Colonic mucosa (tissue), 4 donors: ENCODE data around the gene USP12. TPM values are rescaled to one million over a fixed set of nuclear protein-coding genes. Genes with fewer than 3 reads are reported as not detected.

Source experiments
- DNase-seq: peaks from one replicate; pipeline ENCODE4 v3.0.0-alpha.2; 2020
- H3K27ac ChIP-seq: fragments of 200-600 bp; one replicate; pipeline ENCODE4 v1.8.0; 2021
- H3K27me3 ChIP-seq: fragments of 200-600 bp; one replicate; pipeline ENCODE4 v1.8.0; 2021
- H3K36me3 ChIP-seq: fragments of 200-600 bp; one replicate; pipeline ENCODE4 v1.8.0; 2021
- H3K4me1 ChIP-seq: fragments of 200-600 bp; one replicate; pipeline ENCODE4 v1.8.0; 2021; ENCODE audit warnings: mild to moderate bottlenecking
- H3K4me3 ChIP-seq: fragments of 200-600 bp; one replicate; pipeline ENCODE4 v1.8.0; 2021
- H3K9ac ChIP-seq, 2 donors: one replicate each; pipeline ENCODE4 v1.7.0; 2013; ENCODE audit warnings: control low read depth in 2 of 2, low read depth in 2 of 2, low read length in 2 of 2
- H3K9me3 ChIP-seq: fragments of 200-600 bp; one replicate; pipeline ENCODE4 v1.8.0; 2021
- intact Hi-C: fragments of 100-400 bp; cut with DNase I; formaldehyde crosslinking; loops from one replicate; pipeline ENCODE4 v1.14.1; 2022
- total RNA-seq, 2 donors: library from RNA; stranded (reverse); fragmentation: NEBNext Ultra II Directional in 1 of 2; extraction: Animal tissue kit (Norgen Biotek cat#: 25700) in 1 of 2; gene quantifications; one replicate each; pipeline ENCODE4 v1.2.1, GENCODE V29; 2021
- TF ChIP-seq, protein P1 (sequence below): fragments of 200-600 bp; IDR thresholded peaks from one replicate; pipeline ENCODE4 v1.8.0; 2022; ENCODE audit warnings: antibody characterized with exemption, mild to moderate bottlenecking
- donor health status: healthy.
- donor health status: DM: no; HTN: no; CAD: no.
- donor health status: DM: no; HTN: no; CAD: no.

USP12 gene
- total RNA-seq, 2 donors from 2014 or later: 28.0 to 48.0 TPM

DNA sequence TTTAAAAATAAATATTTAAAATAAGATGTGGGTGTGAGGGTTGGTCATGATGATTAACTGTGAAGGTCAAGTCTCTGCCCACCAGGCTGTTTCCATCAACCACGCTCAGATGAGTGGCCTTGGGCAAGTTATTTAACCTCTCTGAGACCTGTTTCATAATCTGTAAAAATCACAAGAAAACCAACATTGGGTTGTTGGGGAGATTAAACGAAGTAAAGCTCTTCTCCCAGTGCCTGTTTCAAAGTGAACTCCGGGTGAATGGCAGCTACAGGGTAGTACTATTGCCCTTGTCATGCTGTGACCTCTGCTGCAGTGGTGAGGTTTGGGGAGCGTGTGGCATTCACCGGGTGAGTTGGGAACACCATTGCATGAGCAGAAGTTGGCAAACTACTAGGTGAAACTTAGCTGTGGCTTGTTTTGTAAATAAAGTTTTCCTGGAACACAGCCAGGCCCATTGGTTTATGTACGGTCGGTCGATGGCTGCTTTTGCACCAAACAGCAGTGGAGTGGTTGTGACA lies 153.2 kb downstream of the USP12 start:
- Histone ChIP-seq H3K9me3 (no peaks in the 10 kb centered on the region), H3K27ac (no peak overlapping the region), H3K4me1 (peaks cover 5% of the 10 kb centered on the region), H3K9ac (no peak overlapping the region), H3K27me3 (no peaks in the 10 kb centered on the region), H3K4me3 (no peak overlapping the region), H3K36me3 (no peaks in the 10 kb centered on the region)
- intact Hi-C loops: no loop called here
- DNase-seq: no peak
- TF ChIP-seq, protein P1, sequence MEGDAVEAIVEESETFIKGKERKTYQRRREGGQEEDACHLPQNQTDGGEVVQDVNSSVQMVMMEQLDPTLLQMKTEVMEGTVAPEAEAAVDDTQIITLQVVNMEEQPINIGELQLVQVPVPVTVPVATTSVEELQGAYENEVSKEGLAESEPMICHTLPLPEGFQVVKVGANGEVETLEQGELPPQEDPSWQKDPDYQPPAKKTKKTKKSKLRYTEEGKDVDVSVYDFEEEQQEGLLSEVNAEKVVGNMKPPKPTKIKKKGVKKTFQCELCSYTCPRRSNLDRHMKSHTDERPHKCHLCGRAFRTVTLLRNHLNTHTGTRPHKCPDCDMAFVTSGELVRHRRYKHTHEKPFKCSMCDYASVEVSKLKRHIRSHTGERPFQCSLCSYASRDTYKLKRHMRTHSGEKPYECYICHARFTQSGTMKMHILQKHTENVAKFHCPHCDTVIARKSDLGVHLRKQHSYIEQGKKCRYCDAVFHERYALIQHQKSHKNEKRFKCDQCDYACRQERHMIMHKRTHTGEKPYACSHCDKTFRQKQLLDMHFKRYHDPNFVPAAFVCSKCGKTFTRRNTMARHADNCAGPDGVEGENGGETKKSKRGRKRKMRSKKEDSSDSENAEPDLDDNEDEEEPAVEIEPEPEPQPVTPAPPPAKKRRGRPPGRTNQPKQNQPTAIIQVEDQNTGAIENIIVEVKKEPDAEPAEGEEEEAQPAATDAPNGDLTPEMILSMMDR: no peak

DNA sequence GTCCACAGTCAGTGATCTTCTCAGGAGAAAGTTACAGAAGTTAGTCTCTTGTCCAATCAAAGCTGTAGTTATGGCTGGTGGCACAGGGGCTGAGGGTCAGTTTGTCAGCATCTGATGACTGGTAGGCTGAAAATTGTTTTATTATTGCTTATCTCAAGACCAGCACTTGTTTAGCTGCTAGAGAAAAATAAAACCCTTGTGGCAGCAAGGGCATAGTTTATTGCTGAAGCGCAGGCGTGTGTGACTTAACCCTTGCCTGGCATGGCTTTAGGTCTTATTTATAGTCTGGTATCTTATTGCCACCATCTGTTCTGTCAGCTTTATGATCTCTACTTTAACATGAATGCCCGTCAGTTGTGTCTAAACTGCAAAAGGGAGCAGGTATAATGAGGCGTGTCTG lies 154.7 kb downstream of the USP12 start:
- Histone ChIP-seq H3K4me3 (no peak overlapping the region), H3K27me3 (no peaks in the 10 kb centered on the region), H3K36me3 (no peaks in the 10 kb centered on the region), H3K27ac (no peak overlapping the region), H3K9me3 (no peaks in the 10 kb centered on the region), H3K9ac (peak overlapping the region in 1 of 2 donors; percentile 19), H3K4me1 (peaks cover 5% of the 10 kb centered on the region)
- intact Hi-C loops: no loop called here
- DNase-seq: peak; percentile 50
- TF ChIP-seq, protein P1: no peak

Other genes starting within 250 kb of the USP12 start
- gene RPL21, start 79.7 kb upstream of the USP12 start, total RNA-seq: 100 to 1,000 TPM; 795 to 929 TPM
- 100 to 1,000 TPM in 1 of 2 donors, 10 to 100 TPM in 1; 44.8 to 124 TPM for gene RASL11A, start 99.0 kb upstream of the USP12 start, total RNA-seq